ENCODE data around the gene ENTREP1.

DNA sequence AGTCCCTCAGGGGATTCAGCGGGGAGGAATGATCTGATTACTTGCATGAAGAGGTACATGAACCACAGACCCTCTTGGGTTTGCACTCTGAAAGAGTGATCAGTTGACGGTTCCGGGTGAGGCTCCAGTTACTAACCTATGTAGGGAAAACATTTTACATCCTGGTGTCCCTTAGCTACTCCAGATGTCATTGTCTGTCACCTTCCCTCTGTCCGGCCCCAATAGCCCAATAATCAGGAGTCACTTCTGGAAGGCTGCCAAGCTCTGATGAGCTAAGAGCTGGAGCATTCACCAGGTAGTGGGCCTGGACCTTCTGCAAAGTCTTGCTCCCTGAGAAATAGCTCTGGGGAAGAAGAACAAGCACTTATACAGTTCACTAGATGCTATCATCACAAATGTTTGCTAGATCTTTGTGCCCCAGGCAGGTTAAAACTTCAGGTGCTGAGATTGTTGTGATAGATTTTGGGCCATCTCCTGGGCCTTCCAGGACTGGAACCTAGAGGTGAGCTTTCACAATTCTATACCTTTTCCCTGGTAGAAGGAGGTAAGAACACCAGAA, 64.5 kb downstream of the ENTREP1 start:
- TF ChIP-seq, protein P1, sequence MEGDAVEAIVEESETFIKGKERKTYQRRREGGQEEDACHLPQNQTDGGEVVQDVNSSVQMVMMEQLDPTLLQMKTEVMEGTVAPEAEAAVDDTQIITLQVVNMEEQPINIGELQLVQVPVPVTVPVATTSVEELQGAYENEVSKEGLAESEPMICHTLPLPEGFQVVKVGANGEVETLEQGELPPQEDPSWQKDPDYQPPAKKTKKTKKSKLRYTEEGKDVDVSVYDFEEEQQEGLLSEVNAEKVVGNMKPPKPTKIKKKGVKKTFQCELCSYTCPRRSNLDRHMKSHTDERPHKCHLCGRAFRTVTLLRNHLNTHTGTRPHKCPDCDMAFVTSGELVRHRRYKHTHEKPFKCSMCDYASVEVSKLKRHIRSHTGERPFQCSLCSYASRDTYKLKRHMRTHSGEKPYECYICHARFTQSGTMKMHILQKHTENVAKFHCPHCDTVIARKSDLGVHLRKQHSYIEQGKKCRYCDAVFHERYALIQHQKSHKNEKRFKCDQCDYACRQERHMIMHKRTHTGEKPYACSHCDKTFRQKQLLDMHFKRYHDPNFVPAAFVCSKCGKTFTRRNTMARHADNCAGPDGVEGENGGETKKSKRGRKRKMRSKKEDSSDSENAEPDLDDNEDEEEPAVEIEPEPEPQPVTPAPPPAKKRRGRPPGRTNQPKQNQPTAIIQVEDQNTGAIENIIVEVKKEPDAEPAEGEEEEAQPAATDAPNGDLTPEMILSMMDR (conservative IDR thresholded peaks at IDR 0.05; ENCODE audit: low read depth in 2 of 2): no peak
- TF ChIP-seq POLR2AphosphoS5 (IDR thresholded peaks at IDR 0.05; ENCODE audit: low read depth) (no peak), EZH2 (IDR thresholded peaks at IDR 0.05; ENCODE audit: low read depth, unreplicated experiment) (no peak), ZNF114 (CRISPR knock-in tag; IDR thresholded peaks at IDR 0.05) (no peak)

Data from GM23338 (cell line).